PC-3 (cell line): ENCODE results near the gene DIP2C. TPM values are rescaled to one million over a fixed set of nuclear protein-coding genes. Genes with fewer than 3 reads are reported as not detected.

Source experiments
- ATAC-seq: fragments of 200-7000 bp; cut with Tn5 transposase; 2 replicates; pipeline ENCODE4 v1.9.1; 2020; ENCODE audit warnings: mild to moderate bottlenecking, moderate library complexity
- BruUV-seq: library from RNA; stranded (reverse); fragments of 400-500 nt; replicated peaks from 2 replicates; lab custom pipeline; 2021; lab: Mats Ljungman, UMichigan
- CTCF ChIA-PET: fragments of 300-600 bp; sonication (Branson Sonifier 250); formaldehyde crosslinking; loops from one replicate; lab custom pipeline; 2022; ENCODE audit warnings: antibody characterized with exemption; lab: Charles Lee
- POLR2A ChIA-PET: fragments of 300-600 bp; sonication (Branson Sonifier 250); formaldehyde crosslinking; loops from one replicate; lab custom pipeline; 2022; ENCODE audit warnings: antibody characterized with exemption; ENCODE audit not compliant: unreplicated experiment; lab: Charles Lee
- DNase-seq: peaks from one replicate; pipeline ENCODE4 v3.0.0-alpha.2; 2015
- H2AFZ ChIP-seq: fragments of 300-600 bp; sonication (generic); 2 replicates; pipeline ENCODE4 v1.6.0; 2016; ENCODE audit warnings: antibody characterized with exemption, low read length
- H3F3A ChIP-seq: fragments of 300-600 bp; sonication (generic); one replicate; pipeline ENCODE4 v1.6.0; 2017; ENCODE audit warnings: antibody characterized with exemption, low read length, control low read depth, mild to moderate bottlenecking; ENCODE audit not compliant: unreplicated experiment
- H3K27ac ChIP-seq: fragments of 300-600 bp; sonication (generic); 2 replicates; pipeline ENCODE4 v1.5.1; 2016; ENCODE audit warnings: mild to moderate bottlenecking, low read length
- H3K27me3 ChIP-seq: fragments of 300-600 bp; sonication (generic); 2 replicates; pipeline ENCODE4 v1.6.1; 2016; ENCODE audit warnings: low read length, mixed read lengths
- H3K36me3 ChIP-seq: fragments of 300-600 bp; sonication (generic); 2 replicates; pipeline ENCODE4 v1.6.1; 2016; ENCODE audit warnings: low read depth, mixed run types, low read length, mixed read lengths
- H3K4me1 ChIP-seq: fragments of 300-600 bp; sonication (generic); 2 replicates; pipeline ENCODE4 v1.5.1; 2016; ENCODE audit warnings: low read length; ENCODE audit not compliant: insufficient read depth
- H3K4me2 ChIP-seq: fragments of 300-600 bp; sonication (generic); 2 replicates; pipeline ENCODE4 v1.6.0; 2016; ENCODE audit warnings: low read length
- H3K4me3 ChIP-seq: fragments of 300-600 bp; sonication (generic); 2 replicates; pipeline ENCODE4 v1.5.1; 2016; ENCODE audit warnings: mild to moderate bottlenecking, low read length, mixed read lengths
- H3K79me2 ChIP-seq: fragments of 300-600 bp; sonication (generic); 2 replicates; pipeline ENCODE4 v1.6.1; 2017; ENCODE audit warnings: low read length, mixed read lengths
- H3K9ac ChIP-seq: fragments of 300-600 bp; sonication (generic); 2 replicates; pipeline ENCODE4 v1.6.0; 2016; ENCODE audit warnings: mild to moderate bottlenecking, low read length
- H3K9me2 ChIP-seq: fragments of 300-600 bp; sonication (generic); replicated peaks from 2 replicates; pipeline ENCODE4 v1.6.1; 2016; ENCODE audit warnings: mixed run types, low read length, mixed read lengths
- H3K9me3 ChIP-seq: fragments of 300-600 bp; sonication (generic); 2 replicates; pipeline ENCODE4 v1.6.1; 2016; ENCODE audit warnings: low read length, mixed read lengths
- H4K20me1 ChIP-seq: fragments of 300-600 bp; sonication (generic); 2 replicates; pipeline ENCODE4 v1.6.1; 2016; ENCODE audit warnings: low read length, mixed read lengths
- CTCF ChIP-seq: fragments of 300-600 bp; sonication (generic); conservative IDR thresholded peaks from 2 replicates; pipeline ENCODE4 v1.5.1; 2017; ENCODE audit warnings: antibody characterized with exemption, low read depth, mild to moderate bottlenecking, low read length
- EZH2 ChIP-seq: fragments of 300-600 bp; sonication (generic); IDR thresholded peaks from one replicate; pipeline ENCODE4 v1.6.1; 2017; ENCODE audit warnings: antibody characterized with exemption, mild to moderate bottlenecking, low read length; ENCODE audit not compliant: unreplicated experiment
- EZH2phosphoT487 ChIP-seq: fragments of 300-600 bp; sonication (generic); IDR thresholded peaks from 2 replicates; pipeline ENCODE4 v1.6.1; 2018; ENCODE audit warnings: mild to moderate bottlenecking, antibody characterized with exemption, low read length, borderline replicate concordance
- intact Hi-C: fragments of 100-400 bp; cut with micrococcal nuclease; formaldehyde crosslinking; loops from 2 replicates; pipeline ENCODE4 v1.9.0; 2023
- total RNA-seq: library from RNA; depleted of rRNA; stranded (reverse); fragments of >200 nt; gene quantifications from 2 replicates; pipeline ENCODE4 v1.2.3, GENCODE V29; 2014

Gene DIP2C
- total RNA-seq, 1 experiment from 2014 or later = 3.1 TPM

GRCh38 chr10:569961-570627 lies 119.4 kb downstream of the DIP2C start:
- TF ChIP-seq EZH2 (no peak), EZH2phosphoT487 (no peak), CTCF (no peak)
- Histone ChIP-seq H3K9me2 (no peaks in the 10 kb centered on the region), H3K27me3 (no peaks in the 10 kb centered on the region), H3K4me2 (no peak overlapping the region), H3K36me3 (no peaks in the 10 kb centered on the region), H2AFZ (no peak overlapping the region), H4K20me1 (no peaks in the 10 kb centered on the region), H3K27ac (no peak overlapping the region), H3K79me2 (no peaks in the 10 kb centered on the region), H3K9me3 (no peaks in the 10 kb centered on the region), H3K4me3 (no peak overlapping the region), H3K4me1 (no peaks in the 10 kb centered on the region), H3K9ac (no peak overlapping the region), H3F3A (no peaks in the 10 kb centered on the region)
- POLR2A ChIA-PET = no interaction called here
- CTCF ChIA-PET = no interaction called here
- ATAC-seq (no peak), DNase-seq (no peak)
- intact Hi-C loops = no loop called here
- no TSS peak for BruUV-seq

GRCh38 chr10:568848-569247 lies 120.6 kb downstream of the DIP2C start:
- no peak for DNase-seq
- Histone ChIP-seq H4K20me1 (no peaks in the 10 kb centered on the region), H3K36me3 (no peaks in the 10 kb centered on the region), H3K79me2 (no peaks in the 10 kb centered on the region), H3K27me3 (no peaks in the 10 kb centered on the region), H3K4me1 (no peaks in the 10 kb centered on the region), H3K9ac (no peak overlapping the region), H3K9me2 (no peaks in the 10 kb centered on the region), H3K4me3 (no peak overlapping the region), H2AFZ (no peak overlapping the region), H3K9me3 (no peaks in the 10 kb centered on the region), H3K27ac (no peak overlapping the region), H3F3A (no peaks in the 10 kb centered on the region), H3K4me2 (no peak overlapping the region)
- ChIA-PET POLR2A (no interaction called here), CTCF (no interaction called here)
- ATAC-seq = no peak
- no TSS peak for BruUV-seq
- intact Hi-C loops = no loop called here
- TF ChIP-seq EZH2phosphoT487 (no peak), EZH2 (no peak), CTCF (no peak)

GRCh38 chr10:567869-568268 lies 121.6 kb downstream of the DIP2C start:
- Histone ChIP-seq H3K27me3 (no peaks in the 10 kb centered on the region), H3F3A (no peaks in the 10 kb centered on the region), H3K4me2 (no peak overlapping the region), H3K9me2 (no peaks in the 10 kb centered on the region), H3K9ac (no peak overlapping the region), H2AFZ (no peak overlapping the region), H3K79me2 (no peaks in the 10 kb centered on the region), H4K20me1 (no peaks in the 10 kb centered on the region), H3K4me1 (no peaks in the 10 kb centered on the region), H3K4me3 (no peak overlapping the region), H3K9me3 (no peaks in the 10 kb centered on the region), H3K36me3 (no peaks in the 10 kb centered on the region), H3K27ac (no peak overlapping the region)
- no peak for ATAC-seq
- ChIA-PET CTCF (no interaction called here), POLR2A (no interaction called here)
- TF ChIP-seq EZH2phosphoT487 = no peak
- no peak for TF ChIP-seq EZH2
- no peak for TF ChIP-seq CTCF
- intact Hi-C loops = no loop called here
- DNase-seq = no peak
- BruUV-seq = no TSS peak
